MM.1S (cell line): ENCODE results near the gene MRPS15.

Source experiments
- DNase-seq: peaks from one replicate; pipeline ENCODE4 v3.0.0-alpha.2; 2015
- H2AFZ ChIP-seq: fragments of 300-600 bp; sonication (generic); 2 replicates; pipeline ENCODE4 v1.6.0; 2016; ENCODE audit warnings: antibody characterized with exemption, low read length
- H3F3A ChIP-seq: fragments of 300-600 bp; sonication (generic); 2 replicates; pipeline ENCODE4 v1.6.1; 2016; ENCODE audit warnings: mild to moderate bottlenecking, antibody characterized with exemption, low read length, moderate library complexity, mixed read lengths; ENCODE audit not compliant: insufficient read depth
- H3K27ac ChIP-seq: fragments of 300-600 bp; sonication (generic); 2 replicates; pipeline ENCODE4 v1.5.1; 2016; ENCODE audit warnings: mild to moderate bottlenecking, low read length
- H3K27me3 ChIP-seq: fragments of 300-600 bp; sonication (generic); replicated peaks from 2 replicates; pipeline ENCODE4 v1.6.0; 2016; ENCODE audit warnings: low read length; ENCODE audit not compliant: insufficient read depth
- H3K36me3 ChIP-seq: fragments of 300-600 bp; sonication (generic); replicated peaks from 2 replicates; pipeline ENCODE4 v1.6.1; 2016; ENCODE audit warnings: mild to moderate bottlenecking, low read length, mixed read lengths; ENCODE audit not compliant: insufficient read depth
- H3K4me1 ChIP-seq: fragments of 300-600 bp; sonication (generic); 2 replicates; pipeline ENCODE4 v1.6.1; 2016; ENCODE audit warnings: low read length, mixed read lengths
- H3K4me2 ChIP-seq: fragments of 300-600 bp; sonication (generic); 2 replicates; pipeline ENCODE4 v1.6.0; 2016; ENCODE audit warnings: low read depth, low read length
- H3K4me3 ChIP-seq: fragments of 300-600 bp; sonication (generic); 2 replicates; pipeline ENCODE4 v1.5.1; 2016; ENCODE audit warnings: low read length, mixed read lengths
- H3K79me2 ChIP-seq: fragments of 300-600 bp; sonication (generic); 2 replicates; pipeline ENCODE4 v1.6.1; 2016; ENCODE audit warnings: mixed run types, low read length, mixed read lengths
- H3K9ac ChIP-seq: fragments of 300-600 bp; sonication (generic); 2 replicates; pipeline ENCODE4 v1.6.1; 2016; ENCODE audit warnings: low read length, mixed read lengths
- H3K9me2 ChIP-seq: fragments of 300-600 bp; sonication (generic); replicated peaks from 2 replicates; pipeline ENCODE4 v1.6.1; 2016; ENCODE audit warnings: mild to moderate bottlenecking, low read length, mixed read lengths; ENCODE audit not compliant: insufficient read depth
- H3K9me3 ChIP-seq: fragments of 300-600 bp; sonication (generic); replicated peaks from 2 replicates; pipeline ENCODE4 v1.6.1; 2016; ENCODE audit warnings: mild to moderate bottlenecking, low read length, mixed read lengths; ENCODE audit not compliant: insufficient read depth
- H4K20me1 ChIP-seq: fragments of 300-600 bp; sonication (generic); 2 replicates; pipeline ENCODE4 v1.6.1; 2016; ENCODE audit warnings: mild to moderate bottlenecking, low read length, moderate library complexity, mixed read lengths; ENCODE audit not compliant: insufficient read depth
- EZH2 ChIP-seq: fragments of 300-600 bp; sonication (generic); optimal IDR thresholded peaks from 2 replicates; pipeline ENCODE3; 2017; ENCODE audit warnings: low read depth, mild to moderate bottlenecking, antibody characterized with exemption, low read length, mixed read lengths
- EZH2phosphoT487 ChIP-seq: fragments of 300-600 bp; sonication (generic); IDR thresholded peaks from 2 replicates; pipeline ENCODE4 v1.6.1; 2018; ENCODE audit warnings: antibody characterized with exemption, low read length
- TF ChIP-seq, protein P1 (sequence below): fragments of 300-600 bp; sonication (generic); IDR thresholded peaks from 2 replicates; pipeline ENCODE4 v1.5.1; 2016; ENCODE audit warnings: antibody characterized with exemption, low read length, mixed read lengths

MRPS15 gene

GRCh38 chr1:36450270-36450918 is 13.8 kb downstream of the MRPS15 start, which contains the start of gene OSCP1:
TSS of gene OSCP1 (minus strand) at chr1:36450451. CDS start at chr1:36450369, 82 bp downstream.
- peak within 1 kb of the TSS; percentile 53; the same call in 1 of the 2 replicates for H3K27ac ChIP-seq
- no peaks in the 10 kb centered on the region for H3F3A ChIP-seq
- H2AFZ ChIP-seq: peak within 1 kb of the TSS; percentile 98

DNA sequence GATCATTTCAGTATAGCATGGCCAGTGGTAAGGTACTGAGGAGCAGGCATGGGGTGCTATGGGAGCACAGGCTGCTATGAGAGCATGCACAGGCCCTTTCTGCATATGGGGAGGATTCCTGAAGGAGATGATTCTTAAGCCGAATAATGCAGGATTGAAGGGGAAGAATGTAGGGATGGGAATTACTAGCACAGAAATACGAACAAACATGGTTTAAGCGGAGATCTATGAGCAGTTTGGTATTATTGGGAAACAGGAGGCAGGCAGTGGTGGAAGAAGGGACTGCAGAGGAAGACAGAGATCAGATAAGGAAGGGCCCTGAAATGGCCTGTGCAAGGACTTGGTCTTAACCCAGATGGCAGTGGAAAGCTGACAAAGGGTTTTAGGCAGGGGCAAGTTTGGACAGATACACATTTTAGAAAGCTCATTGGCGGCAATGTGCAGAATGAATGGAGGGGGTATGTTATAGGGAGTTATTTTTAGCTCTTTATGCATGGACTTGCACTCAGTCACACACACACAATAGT is 15.6 kb downstream of the MRPS15 start:
- no peak overlapping the region for H3K4me2 ChIP-seq

More at GRCh38 chr1:36450270-36450918, 13.8 kb downstream of the MRPS15 start, which contains the start of gene OSCP1:
- Histone ChIP-seq H4K20me1 (no peaks in the 10 kb centered on the region), H3K79me2 (no peaks in the 10 kb centered on the region), H3K4me1 (no peaks in the 10 kb centered on the region), H3K4me3 (peak within 1 kb of the TSS; percentile 61), H3K9me3 (no peaks in the 10 kb centered on the region), H3K27me3 (no peaks in the 10 kb centered on the region), H3K9ac (peak within 1 kb of the TSS; percentile 70), H3K4me2 (peak within 1 kb of the TSS; percentile 74), H3K36me3 (no peaks in the 10 kb centered on the region), H3K9me2 (no peaks in the 10 kb centered on the region)
- no peak for TF ChIP-seq EZH2
- no peak for TF ChIP-seq EZH2phosphoT487
- DNase-seq: peak; percentile 94

GRCh38 chr1:36447450-36447849 is 16.7 kb downstream of the MRPS15 start:
- Histone ChIP-seq H3K4me1 (no peaks in the 10 kb centered on the region), H3K9me3 (no peaks in the 10 kb centered on the region), H4K20me1 (no peaks in the 10 kb centered on the region), H3K27ac (no peak overlapping the region), H3K4me3 (no peak overlapping the region), H3K36me3 (no peaks in the 10 kb centered on the region), H3K9me2 (no peaks in the 10 kb centered on the region), H3K27me3 (no peaks in the 10 kb centered on the region), H2AFZ (no peak overlapping the region), H3K9ac (no peak overlapping the region), H3K4me2 (no peak overlapping the region), H3F3A (no peaks in the 10 kb centered on the region), H3K79me2 (no peaks in the 10 kb centered on the region)
- no peak for DNase-seq
- TF ChIP-seq EZH2phosphoT487 (no peak), EZH2 (no peak)
- TF ChIP-seq, protein P1, sequence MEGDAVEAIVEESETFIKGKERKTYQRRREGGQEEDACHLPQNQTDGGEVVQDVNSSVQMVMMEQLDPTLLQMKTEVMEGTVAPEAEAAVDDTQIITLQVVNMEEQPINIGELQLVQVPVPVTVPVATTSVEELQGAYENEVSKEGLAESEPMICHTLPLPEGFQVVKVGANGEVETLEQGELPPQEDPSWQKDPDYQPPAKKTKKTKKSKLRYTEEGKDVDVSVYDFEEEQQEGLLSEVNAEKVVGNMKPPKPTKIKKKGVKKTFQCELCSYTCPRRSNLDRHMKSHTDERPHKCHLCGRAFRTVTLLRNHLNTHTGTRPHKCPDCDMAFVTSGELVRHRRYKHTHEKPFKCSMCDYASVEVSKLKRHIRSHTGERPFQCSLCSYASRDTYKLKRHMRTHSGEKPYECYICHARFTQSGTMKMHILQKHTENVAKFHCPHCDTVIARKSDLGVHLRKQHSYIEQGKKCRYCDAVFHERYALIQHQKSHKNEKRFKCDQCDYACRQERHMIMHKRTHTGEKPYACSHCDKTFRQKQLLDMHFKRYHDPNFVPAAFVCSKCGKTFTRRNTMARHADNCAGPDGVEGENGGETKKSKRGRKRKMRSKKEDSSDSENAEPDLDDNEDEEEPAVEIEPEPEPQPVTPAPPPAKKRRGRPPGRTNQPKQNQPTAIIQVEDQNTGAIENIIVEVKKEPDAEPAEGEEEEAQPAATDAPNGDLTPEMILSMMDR: no peak

More for the DNA sequence above, 15.6 kb downstream of the MRPS15 start:
- H3K36me3 ChIP-seq: no peaks in the 10 kb centered on the region
- TF ChIP-seq EZH2phosphoT487 (no peak), EZH2 (no peak)
- TF ChIP-seq, protein P1: no peak
- H3K27me3 ChIP-seq: no peaks in the 10 kb centered on the region
- H3K9me2 ChIP-seq: no peaks in the 10 kb centered on the region
- no peaks in the 10 kb centered on the region for H3K9me3 ChIP-seq
- no peak overlapping the region for H3K9ac ChIP-seq
- H3F3A ChIP-seq: no peaks in the 10 kb centered on the region
- no peak overlapping the region for H3K27ac ChIP-seq
- H2AFZ ChIP-seq: no peak overlapping the region
- H3K4me3 ChIP-seq: no peak overlapping the region
- no peak for DNase-seq
- no peaks in the 10 kb centered on the region for H4K20me1 ChIP-seq
- H3K4me1 ChIP-seq: no peaks in the 10 kb centered on the region
- no peaks in the 10 kb centered on the region for H3K79me2 ChIP-seq

DNA sequence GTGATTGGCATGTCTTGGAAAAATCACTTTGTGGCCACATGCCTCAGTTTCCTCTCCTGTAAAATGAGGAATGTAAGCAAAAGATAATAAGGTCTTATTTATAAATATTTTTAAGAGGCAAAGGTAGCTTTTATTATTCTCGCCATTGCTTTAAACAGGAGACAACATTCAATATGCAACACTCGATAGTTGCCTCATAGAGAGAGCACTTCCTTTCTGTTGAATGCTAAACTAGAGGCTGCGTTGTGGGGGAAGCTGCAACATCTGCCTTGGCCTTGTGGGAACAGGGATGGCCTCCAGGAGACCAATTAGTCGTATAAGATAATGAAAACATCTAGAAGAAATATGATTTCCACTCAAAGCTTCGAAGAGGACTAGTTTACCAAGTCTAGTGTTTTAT is 17.4 kb downstream of the MRPS15 start:
- H2AFZ ChIP-seq: no peak overlapping the region
- H3K9me2 ChIP-seq: no peaks in the 10 kb centered on the region
- TF ChIP-seq, protein P1: no peak
- TF ChIP-seq EZH2 (no peak), EZH2phosphoT487 (no peak)
- H3K79me2 ChIP-seq: no peaks in the 10 kb centered on the region
- no peak overlapping the region for H3K27ac ChIP-seq
- H3K36me3 ChIP-seq: no peaks in the 10 kb centered on the region
- no peaks in the 10 kb centered on the region for H3K4me1 ChIP-seq
- H3K4me3 ChIP-seq: no peak overlapping the region
- no peaks in the 10 kb centered on the region for H3K27me3 ChIP-seq
- no peaks in the 10 kb centered on the region for H4K20me1 ChIP-seq
- H3K9me3 ChIP-seq: no peaks in the 10 kb centered on the region
- no peak overlapping the region for H3K9ac ChIP-seq
- no peaks in the 10 kb centered on the region for H3F3A ChIP-seq
- DNase-seq: no peak
- H3K4me2 ChIP-seq: no peak overlapping the region
